GM12892 (cell line): ENCODE results near the gene DUS4L.

ENCODE experiments used
- POLR2A ChIP-seq: IDR thresholded peaks from 2 replicates; pipeline ENCODE4 v1.6.1; 2011; ENCODE audit warnings: low read depth, low read length, control low read depth
- POLR2AphosphoS5 ChIP-seq: IDR thresholded peaks from 2 replicates; pipeline ENCODE4 v1.6.1; 2011; ENCODE audit warnings: low read depth, low read length, control low read depth
- TAF1 ChIP-seq: IDR thresholded peaks from 2 replicates; pipeline ENCODE4 v1.6.1; 2011; ENCODE audit warnings: low read depth, mild to moderate bottlenecking, control low read depth, low read length, borderline replicate concordance

GRCh38 chr7:107564553-107565298 lies 955 bp downstream of the DUS4L start:
- no peak for TF ChIP-seq POLR2AphosphoS5
- TF ChIP-seq TAF1: no peak
- no peak for TF ChIP-seq POLR2A
